HUES64 (cell line): ENCODE data around the gene AGAP9.
"Not testable (repeated sequence)": the region's sequence is repeated elsewhere in the genome, so short reads cannot be mapped to it uniquely, and the experiment has no call there.

Source experiments
- H3K27ac ChIP-seq: 2 replicates; pipeline ENCODE4 v1.7.0; 2013; ENCODE audit warnings: low read depth, low read length, inconsistent platforms
- H3K27me3 ChIP-seq: 2 replicates; pipeline ENCODE4 v1.6.1; 2013; ENCODE audit warnings: mild to moderate bottlenecking, low read length; ENCODE audit not compliant: insufficient read depth
- H3K36me3 ChIP-seq: 2 replicates; pipeline ENCODE4 v1.6.1; 2013; ENCODE audit warnings: mild to moderate bottlenecking, low read length; ENCODE audit not compliant: insufficient read depth
- H3K4me1 ChIP-seq: 2 replicates; pipeline ENCODE4 v1.6.1; 2013; ENCODE audit warnings: mild to moderate bottlenecking, low read length, moderate library complexity; ENCODE audit not compliant: insufficient read depth
- H3K4me3 ChIP-seq: 2 replicates; pipeline ENCODE4 v1.5.1; 2013; ENCODE audit warnings: mild to moderate bottlenecking, low read length, moderate library complexity
- H3K9ac ChIP-seq: 2 replicates; pipeline ENCODE4 v1.6.1; 2013; ENCODE audit warnings: mild to moderate bottlenecking, low read depth, low read length
- H3K9me3 ChIP-seq: 2 replicates; pipeline ENCODE4 v1.6.1; 2013; ENCODE audit warnings: low read depth, low read length; ENCODE audit not compliant: insufficient read depth
- WGBS: fragments of 150-250, 120-280 bp; methylation state at CpG from one replicate; pipeline ENCODE4 v1.1.7; 2013; ENCODE audit warnings: missing lambda C conversion rate; 5-methylcytosine and 5-hydroxymethylcytosine counted together

Gene AGAP9

GRCh38 chr10:47484786-47485185 lies 38.7 kb downstream of the AGAP9 start:
- 93% methylated on average over 9 of the region's 11 CpGs for WGBS
- H3K9ac ChIP-seq, H3K4me1 ChIP-seq, H3K9me3 ChIP-seq, H3K27me3 ChIP-seq, H3K27ac ChIP-seq, H3K4me3 ChIP-seq, H3K36me3 ChIP-seq: not testable (repeated sequence)

- H3K27ac ChIP-seq, H3K9me3 ChIP-seq, H3K9ac ChIP-seq, H3K4me3 ChIP-seq, H3K27me3 ChIP-seq, H3K4me1 ChIP-seq, H3K36me3 ChIP-seq: not testable (repeated sequence)
- 86% methylated on average over 7 of the region's 11 CpGs for WGBS
These were observed 39.5 kb downstream of the AGAP9 start, which contains the start of gene ANXA8 for GRCh38 chr10:47483923-47484322. ANXA8 (minus strand) TSS chr10:47484115; CDS start chr10:47483933, 182 bp downstream.

GRCh38 chr10:47482367-47482766 lies 41.1 kb downstream of the AGAP9 start:
- not testable (repeated sequence) for H3K4me1 ChIP-seq, H3K27me3 ChIP-seq, H3K4me3 ChIP-seq, H3K9ac ChIP-seq, H3K27ac ChIP-seq, H3K36me3 ChIP-seq, H3K9me3 ChIP-seq
- WGBS = no CpG with 5 or more reads among the region's 1 CpG

GRCh38 chr10:47481768-47482181 lies 41.7 kb downstream of the AGAP9 start:
- H3K4me1 ChIP-seq, H3K27me3 ChIP-seq, H3K27ac ChIP-seq, H3K36me3 ChIP-seq, H3K4me3 ChIP-seq, H3K9ac ChIP-seq, H3K9me3 ChIP-seq: not testable (repeated sequence)
- 93% methylated on average over 3 of the region's 6 CpGs for WGBS

GRCh38 chr10:47481182-47481766 lies 42.2 kb downstream of the AGAP9 start:
- H3K27me3 ChIP-seq, H3K36me3 ChIP-seq, H3K27ac ChIP-seq, H3K9me3 ChIP-seq, H3K4me3 ChIP-seq, H3K9ac ChIP-seq, H3K4me1 ChIP-seq: not testable (repeated sequence)
- WGBS = 78% methylated on average over 5 of the region's 10 CpGs

GRCh38 chr10:47480133-47480532 lies 43.3 kb downstream of the AGAP9 start:
- not testable (repeated sequence) for H3K9ac ChIP-seq, H3K27ac ChIP-seq, H3K4me3 ChIP-seq, H3K36me3 ChIP-seq, H3K9me3 ChIP-seq, H3K27me3 ChIP-seq, H3K4me1 ChIP-seq
- WGBS = no CpG with 5 or more reads among the region's 3 CpGs

- 40% methylated on average over 1 of the region's 5 CpGs for WGBS
- H3K36me3 ChIP-seq, H3K9me3 ChIP-seq, H3K27ac ChIP-seq, H3K27me3 ChIP-seq, H3K9ac ChIP-seq, H3K4me3 ChIP-seq, H3K4me1 ChIP-seq: not testable (repeated sequence)
These were observed 45.3 kb downstream of the AGAP9 start for GRCh38 chr10:47478114-47478513.

GRCh38 chr10:47477078-47477477 lies 46.4 kb downstream of the AGAP9 start:
- WGBS = no CpG with 5 or more reads among the region's 11 CpGs
- H3K9ac ChIP-seq, H3K27ac ChIP-seq, H3K36me3 ChIP-seq, H3K4me1 ChIP-seq, H3K9me3 ChIP-seq, H3K4me3 ChIP-seq, H3K27me3 ChIP-seq: not testable (repeated sequence)

- H3K4me3 ChIP-seq, H3K9ac ChIP-seq, H3K9me3 ChIP-seq, H3K27me3 ChIP-seq, H3K36me3 ChIP-seq, H3K4me1 ChIP-seq, H3K27ac ChIP-seq: not testable (repeated sequence)
- WGBS = 91% methylated on average over 3 of the region's 5 CpGs
These were observed 48.3 kb downstream of the AGAP9 start for GRCh38 chr10:47475101-47475500.

GRCh38 chr10:47473516-47473915 lies 49.9 kb downstream of the AGAP9 start:
- not testable (repeated sequence) for H3K9ac ChIP-seq, H3K4me3 ChIP-seq, H3K9me3 ChIP-seq, H3K27ac ChIP-seq, H3K36me3 ChIP-seq, H3K4me1 ChIP-seq, H3K27me3 ChIP-seq
- no CpG with 5 or more reads among the region's 7 CpGs for WGBS

GRCh38 chr10:47472647-47473046 lies 50.8 kb downstream of the AGAP9 start:
- not testable (repeated sequence) for H3K9me3 ChIP-seq, H3K27ac ChIP-seq, H3K4me3 ChIP-seq, H3K36me3 ChIP-seq, H3K27me3 ChIP-seq, H3K9ac ChIP-seq, H3K4me1 ChIP-seq
- no CpG with 5 or more reads among the region's 3 CpGs for WGBS

GRCh38 chr10:47472072-47472471 lies 51.4 kb downstream of the AGAP9 start:
- no CpG with 5 or more reads among the region's 5 CpGs for WGBS
- not testable (repeated sequence) for H3K36me3 ChIP-seq, H3K4me3 ChIP-seq, H3K4me1 ChIP-seq, H3K27me3 ChIP-seq, H3K9ac ChIP-seq, H3K9me3 ChIP-seq, H3K27ac ChIP-seq
